ENCODE data around the gene SAMHD1.

DNA sequence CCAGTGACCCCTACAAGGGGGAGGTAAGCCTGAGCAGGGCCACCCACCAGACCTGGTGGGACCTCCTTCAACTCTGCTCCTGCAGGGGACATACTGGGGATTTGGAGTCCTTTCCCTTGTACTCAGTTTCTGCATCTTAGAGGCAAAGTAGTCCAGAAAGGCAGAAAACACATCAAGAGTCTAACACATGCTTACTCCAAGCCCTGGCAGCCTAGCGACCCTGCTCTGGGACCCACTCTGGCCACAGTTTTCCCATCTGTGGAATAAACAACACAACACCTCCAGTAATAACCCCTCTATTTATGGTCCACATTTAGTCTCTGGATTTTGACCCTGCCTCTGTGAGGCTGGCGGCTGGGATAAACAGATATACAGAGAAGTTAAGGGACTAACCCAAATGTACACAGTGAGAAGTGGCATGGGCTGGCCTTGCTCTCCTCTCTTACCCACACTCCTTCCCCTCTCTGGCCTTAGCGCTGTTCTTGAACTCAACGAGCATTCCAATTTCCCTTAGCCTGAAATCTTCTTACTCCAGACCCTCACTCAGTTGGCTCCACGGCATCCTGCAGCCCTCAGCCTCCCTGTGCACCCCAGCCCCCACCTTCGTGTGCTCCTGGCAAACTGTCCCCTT is 91.7 kb downstream of the SAMHD1 start:
- TF ChIP-seq, protein P1, sequence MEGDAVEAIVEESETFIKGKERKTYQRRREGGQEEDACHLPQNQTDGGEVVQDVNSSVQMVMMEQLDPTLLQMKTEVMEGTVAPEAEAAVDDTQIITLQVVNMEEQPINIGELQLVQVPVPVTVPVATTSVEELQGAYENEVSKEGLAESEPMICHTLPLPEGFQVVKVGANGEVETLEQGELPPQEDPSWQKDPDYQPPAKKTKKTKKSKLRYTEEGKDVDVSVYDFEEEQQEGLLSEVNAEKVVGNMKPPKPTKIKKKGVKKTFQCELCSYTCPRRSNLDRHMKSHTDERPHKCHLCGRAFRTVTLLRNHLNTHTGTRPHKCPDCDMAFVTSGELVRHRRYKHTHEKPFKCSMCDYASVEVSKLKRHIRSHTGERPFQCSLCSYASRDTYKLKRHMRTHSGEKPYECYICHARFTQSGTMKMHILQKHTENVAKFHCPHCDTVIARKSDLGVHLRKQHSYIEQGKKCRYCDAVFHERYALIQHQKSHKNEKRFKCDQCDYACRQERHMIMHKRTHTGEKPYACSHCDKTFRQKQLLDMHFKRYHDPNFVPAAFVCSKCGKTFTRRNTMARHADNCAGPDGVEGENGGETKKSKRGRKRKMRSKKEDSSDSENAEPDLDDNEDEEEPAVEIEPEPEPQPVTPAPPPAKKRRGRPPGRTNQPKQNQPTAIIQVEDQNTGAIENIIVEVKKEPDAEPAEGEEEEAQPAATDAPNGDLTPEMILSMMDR (IDR thresholded peaks at IDR 0.05; ENCODE audit: low read length): no peak
- TF ChIP-seq EZH2 (IDR thresholded peaks at IDR 0.05; ENCODE audit: borderline replicate concordance, low read length): no peak
